Medulla oblongata (tissue), 1 donor: ENCODE measurements around the gene DKK3.
"Not testable (repeated sequence)": the region's sequence is repeated elsewhere in the genome, so short reads cannot be mapped to it uniquely, and the experiment has no call there.

Experiments
- DNase-seq: peaks from one replicate; pipeline ENCODE4 v3.0.0-alpha.2; 2015; ENCODE audit errors: extremely low spot score

Gene DKK3

DNA sequence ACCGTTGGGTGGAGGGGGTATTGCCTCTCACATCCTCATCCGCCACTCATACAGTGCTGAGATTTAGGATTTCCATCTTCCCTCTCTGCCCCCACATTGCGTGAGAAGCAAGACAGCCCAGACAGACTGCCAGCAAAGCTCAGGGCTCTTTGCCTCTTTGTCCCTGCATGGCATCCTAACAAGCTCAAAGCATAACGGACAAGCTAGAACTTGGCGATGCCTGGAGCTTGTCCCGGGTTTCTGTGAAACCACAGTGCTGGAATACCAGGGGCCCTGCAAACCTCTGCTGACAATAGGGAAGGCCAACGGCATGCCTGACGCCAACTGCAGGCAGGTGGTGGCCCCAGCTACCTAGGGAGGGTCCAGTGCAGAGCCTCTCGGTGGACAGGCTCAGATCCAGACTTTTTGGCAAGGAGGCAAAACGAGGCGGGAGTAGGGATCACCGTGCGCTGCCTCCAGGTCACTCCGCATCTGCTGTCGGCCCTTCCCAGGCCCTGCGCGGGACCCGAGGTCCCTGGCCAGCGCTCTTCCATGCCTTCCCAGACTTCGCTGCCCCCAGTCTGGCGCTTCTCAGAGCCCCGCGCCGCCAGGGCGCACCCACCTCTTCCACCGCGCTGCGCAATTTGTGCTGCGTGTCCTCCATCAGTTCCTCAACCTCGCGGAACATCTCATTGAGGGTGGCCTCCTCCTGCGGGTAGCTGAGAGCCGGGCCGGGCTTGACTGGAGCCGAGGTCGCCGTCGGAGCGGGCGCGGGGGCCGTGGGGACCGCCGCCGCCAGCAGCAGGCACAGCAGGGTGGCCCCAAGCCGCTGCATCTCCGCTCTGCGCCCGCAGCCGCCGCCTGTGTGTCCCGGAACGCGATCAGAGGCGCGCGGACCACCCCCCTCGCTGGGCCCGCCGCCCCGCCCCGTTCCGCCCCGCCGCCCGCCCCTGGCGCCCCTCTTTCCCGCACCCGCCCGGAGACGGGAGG is at the start of gene DKK3:
TSS of gene DKK3 (minus strand) at position 858 of the 969 bp plus-strand sequence. CDS start at position 814, 44 bp downstream.
- peak; percentile 66 for DNase-seq

DNA sequence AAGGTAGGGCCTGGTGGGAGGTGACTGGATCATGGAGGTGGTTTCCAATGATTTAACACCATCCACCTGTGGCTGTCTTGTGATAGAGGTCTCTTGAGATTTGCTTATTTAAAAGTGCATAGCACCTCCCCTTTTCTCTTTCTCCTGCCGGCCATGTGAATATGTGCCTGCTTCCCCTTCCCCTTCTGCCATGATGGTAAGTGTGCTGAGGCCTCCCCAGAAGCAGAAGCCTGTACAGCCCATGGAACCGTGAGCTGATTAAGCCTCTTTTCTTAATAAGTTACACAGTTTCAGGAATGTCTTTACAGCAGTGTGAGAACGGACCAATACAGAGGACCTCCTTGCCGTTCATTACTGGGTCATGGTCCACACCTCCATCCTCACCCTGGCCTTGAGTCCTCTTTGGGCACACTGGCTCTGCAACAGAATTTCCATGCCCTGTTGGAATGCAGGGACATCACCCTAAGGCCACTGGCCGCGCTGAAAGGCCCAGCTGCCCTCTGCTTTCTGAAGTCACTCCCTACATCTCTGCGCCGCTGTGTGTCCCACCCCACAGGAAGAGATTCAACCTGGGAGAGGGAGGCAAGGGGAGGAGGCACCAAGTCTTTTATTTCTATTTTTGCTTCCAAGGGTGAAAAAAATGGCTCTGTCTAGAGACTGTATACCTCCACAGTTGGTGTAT is 49.0 kb upstream of the DKK3 start:
- DNase-seq: no peak

DNA sequence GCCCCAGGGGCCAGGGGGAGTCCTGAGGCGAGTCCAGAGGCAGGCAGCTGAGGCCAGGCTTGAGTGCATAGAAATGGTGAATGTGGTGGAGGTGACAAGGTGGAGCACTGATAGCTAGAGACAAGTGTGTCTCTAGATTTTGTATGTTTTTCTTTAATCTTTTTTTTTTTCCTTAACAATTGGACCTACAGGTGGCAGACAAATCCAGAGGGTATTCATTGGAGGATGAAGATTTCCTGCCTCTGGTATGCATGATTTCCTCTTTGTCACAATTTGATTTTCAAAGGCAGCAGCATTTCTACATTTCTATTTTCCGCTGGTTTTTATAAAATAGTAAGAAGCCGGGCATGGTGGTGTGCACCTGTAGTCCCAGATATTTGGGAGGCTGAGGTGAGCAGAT is 47.7 kb upstream of the DKK3 start:
- no peak for DNase-seq

DNA sequence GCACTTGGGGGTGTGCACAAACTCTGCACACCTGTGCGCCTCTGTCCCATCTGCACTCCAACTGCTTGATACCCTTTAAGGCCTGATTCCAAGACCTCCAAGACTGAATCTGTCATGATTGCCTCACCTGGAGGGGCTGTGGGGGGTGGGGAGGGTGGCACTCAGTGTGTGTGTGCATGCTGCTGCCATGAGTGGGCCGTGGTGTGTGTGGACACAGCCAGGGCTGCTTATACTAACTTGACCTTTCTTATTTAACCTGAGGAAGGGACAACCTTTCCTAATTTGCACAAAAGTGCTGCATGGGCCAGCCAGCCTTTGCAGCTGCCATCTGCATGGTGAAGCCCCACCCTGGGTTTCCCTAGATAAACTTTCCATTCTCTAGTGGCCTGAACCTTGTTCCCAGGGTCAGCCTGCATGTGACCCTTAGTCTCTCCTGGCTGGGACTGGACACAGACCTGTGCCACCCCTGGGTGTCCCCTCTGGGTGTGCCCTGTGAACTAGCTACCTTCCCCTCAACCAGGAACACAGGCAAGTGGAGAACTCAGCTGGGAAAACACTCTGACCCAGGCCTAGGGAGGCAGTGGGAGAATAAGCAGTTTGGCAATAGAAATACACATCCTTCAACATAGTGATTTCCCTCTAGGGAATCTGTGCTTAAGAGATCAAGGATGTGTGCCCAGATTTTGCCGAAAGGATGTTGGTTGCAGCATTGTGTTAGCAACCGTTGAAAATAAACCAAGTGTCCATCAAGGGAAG is 45.4 kb upstream of the DKK3 start:
- no peak for DNase-seq

DNA sequence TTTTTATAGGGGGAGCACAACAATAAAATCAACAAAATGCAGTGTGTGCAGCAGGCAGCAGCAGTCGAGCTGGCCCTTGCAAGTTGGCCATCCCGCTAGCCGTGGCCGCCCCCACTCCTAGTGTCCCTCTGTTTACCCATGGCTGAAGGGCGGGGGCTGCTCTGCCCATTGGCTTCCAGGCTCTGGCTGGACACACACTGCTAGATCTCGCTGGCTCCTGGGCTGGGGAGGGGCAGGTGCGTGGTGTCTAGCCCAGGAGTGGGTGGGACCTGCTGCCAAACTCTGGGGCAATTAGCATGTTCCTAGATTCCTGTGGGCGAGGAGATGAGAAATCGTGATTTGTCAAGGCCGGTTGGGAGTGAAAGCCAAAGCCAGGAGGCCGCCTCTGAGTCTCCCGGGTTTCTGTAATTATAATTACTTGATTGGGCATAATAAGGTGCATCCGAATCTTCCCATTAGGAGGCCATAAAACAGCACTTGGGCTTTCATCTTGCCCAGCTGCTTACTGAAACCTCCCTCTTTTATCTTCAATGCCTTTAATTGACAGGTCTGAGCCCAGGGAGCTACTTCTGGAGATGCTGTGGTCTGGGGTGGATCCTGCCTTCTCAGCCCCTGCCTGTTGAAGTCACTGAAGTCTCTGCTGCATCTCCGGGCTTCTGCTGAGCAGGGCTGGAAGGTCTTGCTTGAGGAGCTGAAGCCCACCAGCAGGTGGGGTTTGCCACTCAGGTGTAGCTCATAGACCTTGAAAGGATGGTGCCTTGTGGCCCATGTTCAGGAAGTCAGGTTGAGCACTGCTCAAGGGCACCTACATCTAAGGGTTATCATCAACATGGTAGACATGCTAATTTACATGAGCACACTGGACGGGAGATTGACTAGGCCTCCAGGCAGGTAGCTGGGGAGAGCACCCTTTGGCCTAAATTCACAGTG is 44.5 kb upstream of the DKK3 start:
- no peak for DNase-seq

DNA sequence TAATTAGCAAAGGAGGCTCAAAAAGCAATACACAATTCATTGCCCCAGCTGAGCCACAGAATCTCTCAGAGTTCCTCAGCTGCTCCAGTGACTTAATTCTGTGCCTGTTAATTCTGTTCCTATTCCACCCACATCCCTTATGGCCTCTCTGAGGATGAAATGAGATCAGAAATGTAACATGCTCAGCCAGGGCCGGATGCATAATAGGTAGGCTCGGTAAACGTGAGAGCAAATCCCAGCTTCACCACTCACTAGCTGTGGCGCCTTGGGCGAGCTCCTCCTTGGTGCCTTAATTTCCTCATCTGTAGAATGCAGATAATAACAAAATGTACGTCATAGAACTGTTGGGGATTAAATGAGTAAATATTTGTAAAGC is 42.8 kb upstream of the DKK3 start:
- DNase-seq: no peak

DNA sequence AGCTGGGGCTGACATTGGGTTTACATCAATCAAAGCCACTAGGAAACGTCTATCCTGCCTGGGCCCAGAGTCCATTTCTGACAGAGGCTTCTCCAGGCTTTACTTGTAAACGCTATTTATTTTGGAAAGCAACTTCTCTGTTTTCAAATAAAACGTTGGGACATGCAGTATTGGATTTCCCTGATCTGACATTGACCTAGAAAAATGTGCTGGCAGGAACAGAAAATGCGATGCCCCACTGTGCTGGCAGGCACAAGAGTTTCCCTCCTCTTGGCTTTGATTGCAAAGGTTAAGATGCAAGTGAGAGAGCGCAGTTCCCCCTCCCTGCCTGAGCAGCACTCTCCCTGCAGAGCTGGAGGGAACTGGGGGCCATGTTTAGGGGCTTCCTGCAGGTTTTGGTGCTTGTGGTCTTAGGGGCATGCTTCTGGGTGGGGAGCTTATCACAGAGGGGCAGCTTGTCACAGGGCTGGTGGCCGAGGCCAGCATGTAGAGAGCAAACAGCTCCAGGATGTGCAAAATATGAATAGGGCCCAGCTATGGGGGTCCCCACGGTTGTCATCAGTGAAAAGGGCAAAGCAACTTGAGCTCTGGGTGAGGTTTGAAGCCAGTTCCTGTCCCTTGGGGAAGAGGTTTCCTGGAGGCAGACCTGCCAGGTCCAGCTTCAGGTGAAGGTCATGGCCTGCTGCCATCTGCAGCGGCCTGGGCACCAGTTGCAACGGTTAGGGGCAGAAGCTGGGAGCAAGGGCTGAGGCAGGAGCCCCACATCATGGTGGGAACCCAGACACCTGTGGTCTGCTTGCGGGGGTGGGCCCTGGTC is 42.3 kb upstream of the DKK3 start:
- DNase-seq: no peak

DNA sequence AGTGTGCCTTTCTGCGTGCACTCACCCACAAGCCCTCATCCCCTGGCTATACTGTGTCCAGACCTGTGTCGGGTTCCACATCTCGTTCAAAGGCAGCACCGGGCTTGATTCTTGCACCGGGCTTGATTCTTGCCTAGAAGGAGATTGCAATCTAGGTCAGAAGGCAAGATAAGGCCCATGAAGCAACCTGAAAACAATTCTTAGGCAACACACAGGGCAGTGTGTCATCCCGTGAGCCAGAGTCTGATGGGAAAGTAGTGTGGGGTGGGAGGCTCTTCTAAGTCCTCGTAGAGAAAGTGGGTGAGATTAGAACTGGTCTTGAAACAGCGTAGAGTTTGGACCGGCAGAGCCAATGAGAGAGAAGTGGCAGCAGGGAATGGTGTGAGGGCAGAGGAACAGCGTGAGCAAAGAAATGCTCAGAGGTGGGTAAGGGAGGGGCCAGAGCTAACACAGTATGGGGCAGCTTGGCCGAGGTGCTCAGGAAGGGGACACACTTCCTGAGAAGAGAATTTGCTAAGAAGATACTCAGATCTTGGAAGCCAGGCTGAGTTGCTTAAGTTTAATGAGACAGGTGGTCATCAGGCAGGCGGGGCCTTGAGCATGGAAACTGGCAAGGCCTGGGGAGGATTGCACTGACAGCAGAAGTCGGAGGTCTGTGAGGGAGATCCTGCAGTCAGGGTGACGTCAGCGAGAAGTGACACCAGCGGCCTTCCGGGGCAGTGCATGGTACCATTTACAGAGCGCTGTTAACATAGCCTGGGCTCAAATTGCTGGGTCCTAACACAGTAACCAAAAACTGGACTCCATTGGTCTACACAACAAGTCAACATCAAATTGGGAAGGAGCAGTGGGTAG is 40.7 kb upstream of the DKK3 start:
- no peak for DNase-seq

DNA sequence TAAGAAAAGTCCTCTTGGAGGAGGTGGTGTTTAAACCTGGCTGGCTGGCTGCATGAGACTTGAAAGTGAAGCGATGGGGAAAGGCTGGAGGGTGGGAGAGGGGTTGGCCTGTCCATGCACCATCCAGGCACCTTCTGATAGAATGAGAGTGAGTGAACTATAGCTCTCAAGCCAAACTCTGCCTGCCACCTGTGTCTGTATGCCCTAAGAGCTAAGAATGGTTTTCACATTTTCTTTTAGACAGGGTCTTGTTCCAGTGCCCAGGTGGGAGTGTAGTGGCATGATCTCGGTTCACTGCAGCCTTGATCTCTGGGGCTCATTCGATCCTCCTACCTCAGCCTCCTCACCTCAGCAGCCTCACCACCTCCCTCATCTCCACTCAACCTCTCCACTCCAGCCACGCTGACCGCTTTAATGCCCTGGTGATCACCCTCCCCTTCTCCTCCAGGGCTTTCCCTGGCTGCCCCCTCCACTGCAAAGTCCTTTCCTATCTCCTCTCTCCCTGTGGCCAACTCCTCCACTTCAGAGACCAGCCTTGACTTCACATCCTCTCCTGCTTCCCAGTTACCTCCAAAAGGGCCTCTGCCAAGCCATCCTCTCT is 38.3 kb upstream of the DKK3 start:
- no peak for DNase-seq

DNA sequence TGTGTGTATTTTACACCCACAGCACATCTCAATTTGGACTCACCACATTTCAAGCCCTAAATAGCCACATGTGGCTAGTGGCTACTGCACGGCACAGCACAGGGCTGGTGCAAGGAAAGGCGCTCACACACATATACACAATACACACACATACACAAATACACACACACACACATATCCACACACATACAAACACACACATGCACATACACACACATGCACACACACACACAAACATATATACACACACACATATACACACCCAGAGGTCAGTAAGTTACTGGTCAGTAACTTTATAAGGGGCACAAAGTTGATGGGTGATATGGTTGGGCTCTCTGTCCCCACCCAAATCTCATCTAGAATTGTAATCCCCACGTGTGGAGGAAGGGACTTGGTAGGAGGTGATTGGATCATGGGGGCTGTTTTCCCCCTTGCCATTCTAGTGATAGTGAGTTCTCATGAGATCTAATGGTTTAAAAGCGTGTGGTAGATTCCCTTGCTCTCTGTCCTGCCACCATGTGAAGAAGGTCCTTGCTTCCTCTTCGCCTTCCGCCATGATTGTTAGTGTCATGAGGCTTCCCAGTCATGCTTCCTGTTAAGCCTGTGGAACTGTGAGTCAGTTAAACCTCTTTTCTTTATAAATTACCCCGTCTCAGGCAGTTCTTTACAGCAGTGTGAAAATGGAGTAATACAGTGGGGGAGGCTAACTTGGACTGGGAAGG is 37.6 kb upstream of the DKK3 start:
- no peak for DNase-seq

DNA sequence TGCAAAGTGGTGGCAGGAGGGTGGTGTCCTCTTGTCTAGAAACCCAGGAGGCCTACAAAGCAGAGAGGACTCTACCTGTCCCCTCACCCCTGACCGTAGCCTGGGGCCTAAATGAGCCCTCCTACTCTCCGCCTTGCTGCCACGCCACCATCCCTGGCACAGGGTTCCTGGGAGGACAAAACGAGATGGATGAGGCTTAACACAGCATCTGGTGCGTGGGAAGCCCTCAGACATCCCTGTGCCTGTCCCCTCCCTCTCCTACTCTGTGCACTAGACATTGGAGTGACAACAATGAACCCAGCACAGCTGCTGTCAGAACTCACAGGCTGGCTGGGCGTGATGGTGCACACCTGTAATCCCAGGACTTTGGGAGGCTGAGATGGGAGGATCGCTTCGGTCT is 36.4 kb upstream of the DKK3 start:
- DNase-seq: no peak

DNA sequence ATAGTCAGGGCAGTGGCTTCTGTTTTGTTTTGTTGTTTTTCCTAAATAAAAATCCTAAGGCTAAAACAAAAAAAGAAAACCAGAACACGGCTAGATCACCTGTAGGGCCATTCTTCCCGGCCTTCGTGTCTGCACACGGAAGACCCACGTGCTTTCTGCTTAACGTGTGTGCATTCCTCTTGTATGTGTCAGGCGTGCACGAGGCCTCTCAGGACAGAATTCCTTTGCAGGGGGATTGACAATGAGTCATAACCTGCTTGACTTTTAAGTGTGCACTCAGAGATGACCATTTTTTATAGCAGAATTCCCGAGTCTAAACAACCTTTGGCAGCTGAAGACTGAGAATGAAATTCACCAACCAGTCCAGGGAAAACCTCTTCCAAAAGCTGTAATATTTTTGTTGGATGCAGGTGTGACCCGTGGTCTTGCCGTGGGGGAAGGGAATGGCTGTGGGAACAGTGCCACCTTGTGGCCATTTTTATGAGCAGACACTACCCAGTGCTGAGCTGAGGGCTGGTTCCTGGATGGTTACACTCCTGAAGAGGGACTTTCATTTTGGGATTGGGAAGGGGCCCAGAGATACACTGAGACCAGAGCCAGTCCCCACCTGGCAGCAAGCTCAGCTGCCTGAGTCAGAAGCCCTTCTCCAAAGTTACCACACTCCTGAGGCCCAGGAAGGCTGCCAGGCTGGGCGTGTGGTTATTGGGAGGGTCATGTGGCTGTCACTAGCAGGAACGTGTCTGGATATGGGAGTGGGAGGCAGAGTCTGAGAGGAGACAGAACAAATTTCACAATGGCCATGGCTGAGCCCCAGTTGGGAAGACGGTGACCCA is 35.7 kb upstream of the DKK3 start:
- DNase-seq: peak; percentile 86

DNA sequence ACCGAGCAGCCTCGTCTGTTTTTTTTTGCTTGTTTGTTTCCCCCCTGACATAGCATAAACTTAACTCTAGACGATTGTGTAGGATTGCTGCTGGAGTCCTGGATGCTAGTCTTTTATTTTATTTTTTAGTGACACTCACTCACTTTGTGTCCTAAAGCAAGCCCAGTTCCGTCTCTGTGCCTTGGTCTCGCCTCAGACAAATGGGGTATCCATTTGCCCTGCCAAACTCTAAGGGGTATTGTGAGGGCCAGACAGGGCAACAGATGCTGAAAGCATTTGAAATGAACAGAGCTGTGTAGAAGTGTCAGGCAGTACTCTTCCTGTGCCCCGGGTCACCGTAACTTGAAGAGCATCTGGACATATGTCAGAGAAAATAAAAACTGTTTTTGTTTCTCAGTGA is 34.8 kb upstream of the DKK3 start:
- no peak for DNase-seq

DNA sequence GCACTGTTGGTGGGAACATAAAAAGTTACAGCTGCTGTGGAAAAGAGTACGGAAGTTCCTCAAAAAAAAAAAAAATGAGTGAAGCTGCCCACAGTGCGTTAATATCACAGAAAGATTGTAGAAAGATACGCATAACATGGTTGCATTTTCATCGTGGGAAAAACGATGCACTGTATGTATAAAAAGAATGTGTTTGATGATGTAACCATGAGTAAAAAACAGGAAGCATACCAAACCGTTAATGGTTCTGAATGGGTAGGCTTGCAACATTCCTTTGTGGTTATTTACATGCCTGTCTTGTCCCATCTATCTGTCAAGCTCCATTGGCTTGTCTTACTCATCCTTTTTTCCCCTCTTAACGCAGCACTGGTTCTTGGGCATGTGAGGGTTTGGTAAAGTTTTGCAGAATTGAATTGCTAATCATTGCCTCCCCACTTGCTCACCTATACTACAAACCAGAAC is 33.8 kb upstream of the DKK3 start:
- DNase-seq: no peak

DNA sequence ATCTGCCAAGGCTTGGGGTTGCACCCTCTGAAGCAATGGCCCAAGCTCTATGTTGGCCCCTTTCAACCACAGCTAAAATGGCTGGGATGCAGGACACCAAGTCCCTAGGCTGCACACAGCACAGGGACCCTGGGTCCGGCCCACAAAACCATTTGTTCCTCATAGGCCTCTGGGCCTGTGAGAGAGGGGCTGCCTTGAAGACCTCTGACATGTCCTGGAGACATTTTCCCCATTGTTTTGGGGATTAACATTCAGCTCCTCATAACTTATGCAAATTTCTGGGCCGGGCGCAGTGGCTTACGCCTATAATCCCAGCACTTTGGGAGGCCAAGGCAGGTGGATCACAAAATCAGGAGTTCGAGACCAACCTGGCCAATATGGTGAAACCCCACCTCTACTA is 32.3 kb upstream of the DKK3 start:
- DNase-seq: not testable (repeated sequence)

DNA sequence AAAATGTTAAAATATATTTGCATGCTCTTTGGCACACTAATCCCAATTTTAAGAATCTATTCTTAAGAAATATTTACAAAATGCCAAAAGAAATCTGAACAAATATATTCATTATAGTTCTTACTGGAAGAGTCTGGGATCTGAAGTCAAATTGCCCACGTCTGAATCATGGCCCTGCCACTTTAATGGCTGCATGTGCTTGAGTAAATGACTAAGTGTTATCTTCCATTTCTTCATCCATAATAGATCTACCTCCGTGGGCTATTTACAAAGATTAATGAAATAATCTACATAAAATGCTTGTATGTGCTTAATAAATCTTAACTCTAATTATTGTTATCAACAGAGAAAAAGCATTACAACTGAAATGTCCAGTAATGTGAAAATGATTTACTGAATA is 24.5 kb upstream of the DKK3 start:
- DNase-seq: no peak

DNA sequence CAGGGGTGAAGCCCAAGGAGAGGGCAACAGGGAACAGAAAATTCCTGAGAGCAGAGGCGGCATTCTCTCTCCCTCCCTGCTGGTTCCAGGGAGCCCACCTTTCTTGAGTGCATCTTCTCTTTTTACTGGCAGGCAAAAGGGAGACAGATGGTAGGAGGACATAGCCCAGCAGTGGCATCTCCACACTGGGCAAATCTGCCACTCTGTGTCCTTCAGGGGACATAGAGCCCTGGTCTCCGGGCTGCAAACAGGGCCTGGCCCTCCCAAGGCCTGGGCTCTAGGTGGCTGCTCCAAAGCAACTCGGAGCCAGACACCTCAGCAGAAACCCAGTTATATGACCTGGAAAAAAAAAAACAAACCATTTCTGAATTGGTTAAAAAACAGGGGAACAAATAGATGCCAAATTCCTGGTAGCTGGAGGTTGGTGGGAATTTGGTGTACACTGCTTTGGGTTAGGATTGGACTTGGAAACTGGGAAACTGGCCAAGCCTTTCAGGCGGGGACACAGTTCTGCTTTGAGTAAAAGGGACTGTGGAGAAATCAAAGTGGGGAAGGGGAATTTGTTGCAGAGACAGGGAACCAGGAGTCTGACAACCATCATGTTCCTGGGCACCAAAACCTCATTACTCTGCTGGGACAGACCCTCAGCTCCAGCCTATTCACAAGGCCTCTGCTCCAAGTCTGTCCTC is 23.6 kb upstream of the DKK3 start:
- DNase-seq: no peak
